DND-41 (cell line): ENCODE results near the gene GADD45A.
"Not testable (repeated sequence)": the region's sequence is repeated elsewhere in the genome, so short reads cannot be mapped to it uniquely, and the experiment has no call there.

Experiments used
- ATAC-seq: fragments of 200-7000 bp; cut with Tn5 transposase; 3 replicates; pipeline ENCODE4 v1.9.1; 2021; ENCODE audit warnings: low read depth; ENCODE audit not compliant: insufficient read depth
- DNase-seq: peaks from one replicate; pipeline ENCODE4 v3.0.0-alpha.2; 2020
- H2AFZ ChIP-seq: 2 replicates; pipeline ENCODE4 v1.6.0; 2012; ENCODE audit warnings: low read depth, low read length
- H3K27ac ChIP-seq: 2 replicates; pipeline ENCODE4 v1.5.1; 2012; ENCODE audit warnings: low read length, inconsistent platforms
- H3K27me3 ChIP-seq: fragments of 200-600 bp; sonication (generic); 2 replicates; pipeline ENCODE4 v1.6.0; 2012; ENCODE audit warnings: low read length, mild to moderate bottlenecking, inconsistent platforms; ENCODE audit not compliant: insufficient read depth, poor library complexity
- H3K36me3 ChIP-seq: 2 replicates; pipeline ENCODE4 v1.5.1; 2012; ENCODE audit warnings: low read length, inconsistent platforms; ENCODE audit not compliant: insufficient read depth
- H3K4me1 ChIP-seq: 2 replicates; pipeline ENCODE4 v1.5.1; 2012; ENCODE audit warnings: mild to moderate bottlenecking, low read length; ENCODE audit not compliant: insufficient read depth
- H3K4me2 ChIP-seq: 2 replicates; pipeline ENCODE4 v1.6.0; 2012; ENCODE audit warnings: mild to moderate bottlenecking, moderate library complexity, low read length, inconsistent platforms; ENCODE audit not compliant: insufficient read depth
- H3K4me3 ChIP-seq, 2 experiments: fragments of 200-600 bp in 1 of 2; shearing (Covaris generic) in 1 of 2; 2 replicates each; pipeline ENCODE4 v1.5.1; 2012 to 2016; ENCODE audit warnings: inconsistent platforms in 2 of 2, low read length in 2 of 2, mild to moderate bottlenecking in 2 of 2, low read depth in 1 of 2, moderate library complexity in 1 of 2
- H3K79me2 ChIP-seq: 2 replicates; pipeline ENCODE4 v1.6.0; 2012; ENCODE audit warnings: low read length, inconsistent platforms; ENCODE audit not compliant: insufficient read depth
- H3K9ac ChIP-seq: 2 replicates; pipeline ENCODE4 v1.6.0; 2012; ENCODE audit warnings: low read depth, mild to moderate bottlenecking, inconsistent platforms, low read length, moderate library complexity
- H3K9me3 ChIP-seq: 2 replicates; pipeline ENCODE4 v1.5.1; 2012; ENCODE audit warnings: low read length, moderate library complexity, mild to moderate bottlenecking, inconsistent platforms; ENCODE audit not compliant: insufficient read depth, severe bottlenecking
- H4K20me1 ChIP-seq: 2 replicates; pipeline ENCODE4 v1.6.0; 2012; ENCODE audit warnings: low read length; ENCODE audit not compliant: insufficient read depth
- CTCF ChIP-seq: IDR thresholded peaks from 2 replicates; pipeline ENCODE4 v1.5.1; 2012; ENCODE audit warnings: borderline replicate concordance, low read length, moderate library complexity, mild to moderate bottlenecking; ENCODE audit not compliant: poor library complexity, severe bottlenecking; ENCODE audit errors: extremely low read depth
- EZH2 ChIP-seq: IDR thresholded peaks from 3 replicates; pipeline ENCODE4 v1.6.1; 2012; ENCODE audit warnings: borderline replicate concordance, low read depth, mild to moderate bottlenecking, moderate library complexity, low read length, inconsistent platforms; ENCODE audit not compliant: severe bottlenecking

The GADD45A gene

GRCh38 chr1:67724928-67725560, 40.0 kb downstream of the GADD45A start:
- Histone ChIP-seq H3K27me3 (no peaks in the 10 kb centered on the region), H3K4me3 (no peak overlapping the region), H3K9me3 (no peaks in the 10 kb centered on the region), H4K20me1 (no peaks in the 10 kb centered on the region), H3K79me2 (no peaks in the 10 kb centered on the region), H3K36me3 (no peaks in the 10 kb centered on the region), H2AFZ (no peak overlapping the region), H3K27ac (no peak overlapping the region), H3K4me1 (peaks cover 13% of the 10 kb centered on the region), H3K4me2 (no peak overlapping the region), H3K9ac (no peak overlapping the region)
- DNase-seq (no peak), ATAC-seq (no peak)
- TF ChIP-seq EZH2 (no peak), CTCF (no peak)

GRCh38 chr1:67726224-67726623, 41.2 kb downstream of the GADD45A start:
- H3K27me3 ChIP-seq: no peaks in the 10 kb centered on the region
- H3K4me2 ChIP-seq: no peak overlapping the region
- H3K4me1 ChIP-seq: peaks cover 15% of the 10 kb centered on the region
- no peaks in the 10 kb centered on the region for H3K9me3 ChIP-seq
- H3K36me3 ChIP-seq: no peaks in the 10 kb centered on the region
- DNase-seq: no peak
- H4K20me1 ChIP-seq: no peaks in the 10 kb centered on the region
- no peak overlapping the region for H3K4me3 ChIP-seq
- no peak for TF ChIP-seq CTCF
- TF ChIP-seq EZH2: no peak
- no peak for ATAC-seq
- H2AFZ ChIP-seq: no peak overlapping the region
- no peak overlapping the region for H3K27ac ChIP-seq
- no peaks in the 10 kb centered on the region for H3K79me2 ChIP-seq
- H3K9ac ChIP-seq: no peak overlapping the region

GRCh38 chr1:67729872-67730271, 44.9 kb downstream of the GADD45A start:
- Histone ChIP-seq H3K4me1 (peaks cover 41% of the 10 kb centered on the region), H3K9ac (no peak overlapping the region), H3K4me2 (no peak overlapping the region), H3K36me3 (no peaks in the 10 kb centered on the region), H3K27ac (no peak overlapping the region), H3K4me3 (no peak overlapping the region), H3K27me3 (no peaks in the 10 kb centered on the region), H2AFZ (no peak overlapping the region), H4K20me1 (no peaks in the 10 kb centered on the region), H3K79me2 (no peaks in the 10 kb centered on the region), H3K9me3 (no peaks in the 10 kb centered on the region)
- DNase-seq (no peak), ATAC-seq (no peak)
- TF ChIP-seq EZH2: no peak
- TF ChIP-seq CTCF: no peak

- H2AFZ ChIP-seq, H4K20me1 ChIP-seq, H3K9me3 ChIP-seq, ATAC-seq, H3K27ac ChIP-seq, H3K36me3 ChIP-seq, H3K79me2 ChIP-seq, H3K4me2 ChIP-seq, H3K27me3 ChIP-seq, DNase-seq, H3K4me3 ChIP-seq, H3K9ac ChIP-seq: not testable (repeated sequence)
- H3K4me1 ChIP-seq: peaks cover 45% of the 10 kb centered on the region
Observed at GRCh38 chr1:67730312-67730711, 45.3 kb downstream of the GADD45A start.
